GM18498 (cell line): Measurements from ENCODE around the gene PRSS48.
"Not testable (repeated sequence)": the region's sequence is repeated elsewhere in the genome, so short reads cannot be mapped to it uniquely, and the experiment has no call there.

Experiments
- ATAC-seq: cut with Tn5 transposase; IDR thresholded peaks from one replicate; pipeline ENCODE4 v1.9.1; 2021; ENCODE audit warnings: mild to moderate bottlenecking, moderate library complexity; ENCODE audit not compliant: unreplicated experiment

PRSS48 gene

GRCh38 chr4:151259752-151260151, 17.2 kb upstream of the PRSS48 start:
- no peak for ATAC-seq

- no peak for ATAC-seq
Observed at GRCh38 chr4:151260526-151260925, 16.4 kb upstream of the PRSS48 start.

- ATAC-seq: no peak
Observed at GRCh38 chr4:151263455-151263854, 13.5 kb upstream of the PRSS48 start.

- ATAC-seq: no peak
Observed at GRCh38 chr4:151266497-151266896, 10.5 kb upstream of the PRSS48 start.

GRCh38 chr4:151267104-151267503, 9.9 kb upstream of the PRSS48 start:
- ATAC-seq: no peak

GRCh38 chr4:151267822-151268535, 9.0 kb upstream of the PRSS48 start:
- ATAC-seq: no peak

GRCh38 chr4:151268905-151269304, 8.1 kb upstream of the PRSS48 start:
- ATAC-seq: not testable (repeated sequence)

- ATAC-seq: no peak
Observed at GRCh38 chr4:151284534-151285245, 7.7 kb downstream of the PRSS48 start.

- ATAC-seq: no peak
Observed at GRCh38 chr4:151287409-151287808, 10.4 kb downstream of the PRSS48 start.

- no peak for ATAC-seq
Observed at GRCh38 chr4:151291485-151291884, 14.5 kb downstream of the PRSS48 start.

- ATAC-seq: no peak
Observed at GRCh38 chr4:151292038-151292437, 15.1 kb downstream of the PRSS48 start.

- no peak for ATAC-seq
Observed at GRCh38 chr4:151294833-151295496, 18.0 kb downstream of the PRSS48 start.

- ATAC-seq: no peak
Observed at GRCh38 chr4:151296227-151296626, 19.3 kb downstream of the PRSS48 start.

GRCh38 chr4:151297170-151297569, 20.2 kb downstream of the PRSS48 start:
- no peak for ATAC-seq

- ATAC-seq: no peak
Observed at GRCh38 chr4:151302432-151302831, 25.5 kb downstream of the PRSS48 start.

GRCh38 chr4:151304226-151304625, 27.3 kb downstream of the PRSS48 start:
- no peak for ATAC-seq

- ATAC-seq: peak; percentile 90
Observed at GRCh38 chr4:151304755-151305154, 27.8 kb downstream of the PRSS48 start.

GRCh38 chr4:151310124-151310728, 33.3 kb downstream of the PRSS48 start:
- no peak for ATAC-seq

GRCh38 chr4:151313306-151314009, 36.5 kb downstream of the PRSS48 start:
- ATAC-seq: no peak

GRCh38 chr4:151314010-151314355, 37.0 kb downstream of the PRSS48 start:
- ATAC-seq: no peak

GRCh38 chr4:151314479-151314878, 37.5 kb downstream of the PRSS48 start:
- no peak for ATAC-seq
